COLO829 (cell line): ENCODE results near the gene FBXO46.
"Not testable (repeated sequence)": the region's sequence is repeated elsewhere in the genome, so short reads cannot be mapped to it uniquely, and the experiment has no call there.

ENCODE experiments used
- DNase-seq: peaks from one replicate; pipeline ENCODE4 v3.0.0; 2012; ENCODE audit warnings: low spot score

Gene FBXO46

DNA sequence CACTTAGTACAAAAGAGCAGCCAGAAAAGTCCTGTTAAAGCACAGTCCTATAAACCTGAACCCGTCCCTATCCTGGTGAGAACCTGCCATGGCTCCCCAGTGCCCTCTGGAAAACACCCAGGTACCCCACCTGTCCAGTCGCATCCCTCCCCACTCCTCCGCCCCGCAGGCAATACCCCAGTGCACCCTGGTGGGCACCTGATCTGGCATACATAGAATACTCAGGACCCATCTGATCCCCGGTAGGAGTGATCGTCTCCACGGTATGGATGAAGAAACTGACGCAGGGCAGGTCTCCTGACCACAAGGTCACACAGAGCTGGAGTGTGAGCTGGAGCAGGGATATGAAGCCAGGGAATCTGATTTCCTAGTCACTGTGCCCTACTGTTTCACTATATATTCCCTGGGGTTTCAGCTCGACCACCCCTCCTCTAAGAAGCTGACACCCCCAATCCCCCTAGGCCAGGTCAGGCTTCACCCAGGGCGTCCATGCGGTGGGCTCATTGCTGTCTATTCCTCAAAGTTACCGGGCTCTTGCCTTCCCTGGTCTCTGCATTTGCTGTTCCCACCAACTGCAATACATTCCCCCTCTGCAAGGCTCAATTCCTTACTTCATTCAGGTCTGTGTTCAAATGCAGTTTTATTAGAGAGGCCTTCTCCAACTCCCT, 12.6 kb downstream of the FBXO46 start:
- no peak for DNase-seq

DNA sequence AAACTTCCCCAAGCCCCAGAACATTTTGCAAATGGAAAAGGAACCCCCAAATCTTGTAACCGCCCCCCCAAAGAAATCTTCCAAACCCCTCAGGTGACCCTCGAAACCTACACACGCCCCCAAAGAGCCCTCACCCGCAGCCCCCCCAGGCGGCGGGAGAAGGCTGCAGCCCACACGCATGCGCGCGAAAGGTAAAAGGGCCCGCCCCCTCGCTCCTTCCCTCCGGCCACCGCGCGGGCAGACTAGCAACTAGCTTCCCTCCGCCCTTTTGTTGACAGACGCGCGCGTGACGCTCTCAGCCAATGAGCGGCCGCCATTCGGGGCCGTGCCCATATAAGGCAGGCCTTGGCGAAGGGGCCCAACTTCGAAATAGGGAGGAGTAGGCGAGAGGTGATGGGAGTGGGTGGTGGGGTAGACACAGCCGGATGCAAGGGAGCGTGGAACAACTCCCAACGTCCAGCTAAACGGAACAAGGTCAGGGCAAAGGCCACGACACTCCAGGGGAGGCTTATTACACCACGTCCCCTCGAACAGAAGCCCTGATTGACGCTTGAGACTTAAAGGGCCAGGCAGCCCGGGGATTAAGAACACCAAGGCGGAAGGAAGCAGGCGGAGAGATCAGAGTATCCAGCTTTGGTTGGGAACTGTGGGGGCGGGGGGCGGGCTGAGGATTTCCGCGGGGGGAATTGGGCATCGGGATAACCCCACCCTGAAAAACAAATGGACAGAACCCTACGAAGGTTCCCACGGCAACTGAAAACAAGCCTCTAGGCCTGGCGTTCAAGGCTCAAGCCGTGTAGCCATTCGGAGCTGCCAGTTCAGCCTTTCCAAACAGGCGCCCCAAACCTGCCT, 13.3 kb downstream of the FBXO46 start:
- peak; percentile 99 for DNase-seq

- no peak for DNase-seq
Measured at GRCh38 chr19:45716359-45717130, 14.2 kb downstream of the FBXO46 start.

GRCh38 chr19:45715139-45715538, 15.6 kb downstream of the FBXO46 start:
- DNase-seq: no peak

DNA sequence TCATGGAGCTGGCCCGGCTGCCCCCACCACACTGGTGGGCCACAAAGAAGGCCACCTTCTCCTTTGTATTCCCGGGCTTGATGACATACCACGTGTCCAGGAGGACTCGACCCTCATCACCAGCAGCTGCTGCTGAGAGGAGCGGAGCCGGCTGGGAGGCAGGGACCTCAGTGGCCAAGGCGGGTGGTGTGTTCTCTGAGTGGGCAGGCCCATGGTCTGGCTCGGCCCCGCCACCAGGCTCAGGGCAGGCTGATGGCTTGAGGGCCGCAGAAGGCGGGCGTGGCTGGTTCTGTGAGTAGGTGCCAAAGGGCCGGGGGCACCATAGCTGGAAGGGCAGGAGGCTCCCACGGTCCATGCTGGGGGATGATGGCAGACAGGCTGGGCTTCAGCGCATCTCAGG, 17.6 kb downstream of the FBXO46 start:
- no peak for DNase-seq

DNA sequence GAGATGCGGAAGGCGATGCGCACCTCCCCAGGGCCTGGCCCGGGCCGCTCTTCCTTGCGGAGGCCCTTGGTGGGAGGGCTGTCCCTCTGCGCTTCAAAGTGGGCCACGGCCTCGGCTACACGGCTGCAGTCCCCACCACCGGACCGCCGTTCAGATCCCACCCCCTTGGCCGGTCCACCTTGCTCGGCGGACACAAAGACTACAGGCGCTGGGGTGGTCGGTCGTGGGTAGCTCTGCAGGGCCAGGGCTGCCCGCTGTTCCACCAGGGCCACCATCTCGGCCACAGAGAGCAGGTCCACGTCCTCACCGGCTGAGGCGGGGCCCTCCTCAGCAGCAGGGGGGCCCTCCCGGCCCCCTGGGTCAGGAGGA, 18.0 kb downstream of the FBXO46 start:
- DNase-seq: no peak

GRCh38 chr19:45711851-45712698, 18.6 kb downstream of the FBXO46 start:
- DNase-seq: no peak

DNA sequence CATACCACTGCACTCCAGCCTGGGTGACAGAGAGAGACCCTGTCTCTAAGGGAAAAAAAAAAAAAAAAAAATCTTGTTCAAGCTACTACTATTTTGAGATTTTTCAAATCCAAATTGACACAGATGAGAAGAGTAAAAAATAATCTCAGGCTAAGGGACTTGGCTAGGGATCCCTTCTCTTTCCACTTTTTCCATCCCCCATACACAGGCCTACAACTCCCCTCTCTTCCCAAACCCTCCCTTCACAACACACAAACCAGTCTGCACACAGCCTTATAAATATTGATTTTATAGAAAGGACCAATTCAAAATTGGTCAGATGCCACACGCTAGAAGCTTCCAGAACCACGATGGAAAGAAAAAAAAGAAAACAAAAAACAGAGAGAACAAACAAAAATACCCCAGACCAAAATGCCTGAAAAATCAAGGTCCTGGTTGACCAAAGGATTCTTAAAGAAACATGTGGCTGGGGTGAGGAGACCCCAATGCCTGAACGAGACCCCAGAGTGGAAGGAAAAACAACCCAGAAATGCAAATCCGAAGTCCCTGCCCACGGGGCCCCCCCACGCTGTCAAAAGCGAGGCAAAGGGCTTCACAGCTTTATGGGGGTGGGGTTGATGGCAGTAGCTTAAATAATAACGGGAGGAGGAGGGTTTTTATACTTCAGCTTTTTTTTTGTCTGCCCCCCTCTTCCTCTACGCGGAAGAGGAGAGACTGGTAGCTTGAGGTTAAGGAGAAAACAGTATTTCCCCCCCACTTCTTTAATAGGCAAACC, 20.2 kb downstream of the FBXO46 start:
- DNase-seq: no peak

DNA sequence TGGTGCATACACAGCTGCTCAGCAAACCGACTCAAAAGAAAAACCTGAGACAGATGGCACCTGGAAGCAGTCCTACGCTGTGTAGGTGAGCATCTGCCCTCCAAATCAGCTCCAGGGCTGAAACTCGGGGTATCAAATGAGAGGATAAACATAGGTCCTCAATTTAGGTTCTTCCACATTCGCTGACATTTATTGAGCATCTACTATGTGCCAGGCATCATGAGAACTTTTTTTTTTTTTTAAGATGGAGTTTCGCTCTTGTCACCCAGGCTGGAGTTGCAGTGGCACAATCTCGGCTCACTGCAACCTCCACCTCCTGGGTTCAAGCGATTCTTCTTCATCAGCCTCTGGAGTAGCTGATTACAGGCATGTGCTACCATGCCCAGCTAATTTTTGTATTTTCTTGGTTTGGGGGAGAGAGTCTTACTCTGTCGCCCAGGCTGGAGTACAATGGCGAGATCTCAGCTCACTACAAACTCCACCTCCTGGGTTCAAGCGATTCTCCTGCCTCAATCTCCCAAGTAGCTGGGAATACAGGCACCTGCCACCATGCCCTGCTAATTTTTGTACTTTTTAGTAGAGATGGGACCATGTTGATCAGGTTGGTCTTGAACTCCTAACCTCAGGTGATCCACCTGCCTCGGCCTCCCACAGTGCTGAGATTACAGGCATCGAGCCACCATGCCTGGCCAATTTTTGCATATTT, 24.8 kb downstream of the FBXO46 start:
- no peak for DNase-seq

- no peak for DNase-seq
Measured at GRCh38 chr19:45705115-45705514, 25.6 kb downstream of the FBXO46 start.

- no peak for DNase-seq
Measured at GRCh38 chr19:45701676-45702075, 29.0 kb downstream of the FBXO46 start.

GRCh38 chr19:45693106-45693788, 37.4 kb downstream of the FBXO46 start:
- peak; percentile 74 for DNase-seq

GRCh38 chr19:45692187-45693105, 38.2 kb downstream of the FBXO46 start, which contains the start of gene QPCTL:
Gene QPCTL (plus strand): TSS chr19:45692666. CDS start chr19:45692704, 38 bp downstream.
- peak; percentile 97 for DNase-seq

DNA sequence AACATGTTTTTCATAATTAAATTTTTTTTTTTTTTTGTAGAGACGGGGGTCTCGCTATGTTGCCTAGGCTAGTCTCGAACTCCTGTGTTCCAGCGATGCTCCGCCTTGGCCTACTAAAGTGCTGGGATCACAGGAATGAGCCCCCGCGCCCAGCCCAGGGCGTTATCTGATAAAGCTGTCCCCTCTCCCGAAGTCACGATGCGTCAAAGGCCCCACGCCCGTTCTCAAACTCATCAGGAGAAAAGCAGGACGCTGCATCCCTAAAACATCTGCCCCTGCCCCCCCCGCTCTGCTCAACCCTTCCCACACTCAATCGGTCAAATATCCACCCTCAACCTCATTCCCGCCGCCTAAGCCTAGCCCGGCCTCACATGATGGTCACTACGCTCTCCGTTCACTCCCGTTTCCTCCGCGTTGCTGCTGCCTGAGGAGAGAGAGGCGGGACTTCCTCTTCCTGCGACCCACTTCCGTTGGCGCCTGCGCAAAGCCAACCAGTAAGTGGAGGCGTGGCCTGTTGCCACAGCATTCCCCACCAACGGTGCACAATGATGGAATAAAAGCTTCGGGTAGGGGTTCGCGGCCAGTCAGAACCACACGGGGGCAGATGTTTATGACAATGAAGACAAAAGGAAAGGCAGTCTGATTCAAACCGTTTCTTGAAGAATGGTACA, 39.0 kb downstream of the FBXO46 start, which contains the start of gene SNRPD2:
Gene SNRPD2, minus strand, starts transcription at position 438 of the 671 bp plus-strand sequence. Its CDS starts 65 bp downstream, at position 373.
- peak; percentile 96 for DNase-seq

- no peak for DNase-seq
Measured at GRCh38 chr19:45687599-45687998, 43.1 kb downstream of the FBXO46 start.

DNA sequence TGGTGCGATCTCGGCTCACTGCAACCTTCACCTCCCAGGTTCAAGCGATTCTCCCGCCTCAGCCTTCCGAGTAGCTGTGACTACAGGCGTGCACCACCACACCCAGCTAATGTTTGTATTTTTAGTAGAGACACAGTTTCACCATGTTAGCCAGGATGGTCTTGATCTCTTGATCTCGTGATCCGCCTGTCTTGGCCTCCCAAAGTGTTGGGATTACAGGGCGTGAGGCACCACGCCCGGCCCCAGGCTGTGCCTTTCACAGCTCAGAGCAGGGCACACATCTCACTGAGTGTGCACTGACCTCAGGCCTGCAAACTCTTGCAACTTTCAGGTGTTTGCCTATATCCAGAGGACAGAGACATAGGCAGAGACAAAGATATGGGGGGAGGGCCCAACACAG, 45.7 kb downstream of the FBXO46 start:
- not testable (repeated sequence) for DNase-seq

DNA sequence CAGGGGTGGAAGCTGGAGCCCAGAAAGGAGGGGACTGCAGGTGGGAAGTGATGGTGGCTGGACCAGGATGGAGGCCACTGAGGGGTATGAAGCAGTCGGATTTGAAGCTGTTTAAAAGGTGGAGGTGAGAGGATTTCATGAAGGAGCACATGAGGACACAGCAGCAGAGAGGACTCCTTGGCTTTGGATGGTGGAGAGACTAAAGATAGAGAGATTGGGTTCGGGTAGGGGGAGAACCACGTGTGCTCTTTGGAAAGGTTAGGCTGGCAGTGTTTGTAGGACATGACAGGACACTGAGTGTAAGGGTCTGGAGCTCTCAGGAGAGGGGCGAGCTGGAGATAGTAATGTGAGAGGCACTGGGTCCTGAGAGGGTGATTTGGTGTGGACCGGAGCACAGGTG, 47.8 kb downstream of the FBXO46 start:
- no peak for DNase-seq

DNA sequence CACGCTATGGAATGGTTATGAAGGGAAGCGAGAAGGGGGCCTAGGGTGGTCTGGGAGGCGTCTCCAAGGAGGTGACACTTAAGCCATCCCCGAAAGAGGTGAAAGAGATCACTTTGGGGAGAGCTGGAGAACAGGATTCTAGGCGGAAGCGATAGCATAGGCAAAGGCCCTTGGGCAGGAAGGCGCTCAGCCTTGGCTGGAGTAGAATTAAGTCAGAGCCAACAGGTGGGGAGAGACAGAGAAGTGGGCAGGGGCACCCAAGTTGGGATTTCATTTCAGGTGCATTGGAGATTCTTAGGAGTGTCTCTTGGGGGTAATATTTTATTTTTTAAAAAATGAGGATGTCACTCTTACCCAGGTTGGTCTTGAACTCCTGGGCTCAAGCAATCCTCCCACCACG, 48.6 kb downstream of the FBXO46 start:
- no peak for DNase-seq
